GM21825 (cell line): ENCODE data around the gene SHOC2.

Experiments used
- ATAC-seq: cut with Tn5 transposase; IDR thresholded peaks from one replicate; pipeline ENCODE4 v1.9.1; 2021; ENCODE audit warnings: mild to moderate bottlenecking, moderate library complexity; ENCODE audit not compliant: unreplicated experiment

SHOC2 gene

DNA sequence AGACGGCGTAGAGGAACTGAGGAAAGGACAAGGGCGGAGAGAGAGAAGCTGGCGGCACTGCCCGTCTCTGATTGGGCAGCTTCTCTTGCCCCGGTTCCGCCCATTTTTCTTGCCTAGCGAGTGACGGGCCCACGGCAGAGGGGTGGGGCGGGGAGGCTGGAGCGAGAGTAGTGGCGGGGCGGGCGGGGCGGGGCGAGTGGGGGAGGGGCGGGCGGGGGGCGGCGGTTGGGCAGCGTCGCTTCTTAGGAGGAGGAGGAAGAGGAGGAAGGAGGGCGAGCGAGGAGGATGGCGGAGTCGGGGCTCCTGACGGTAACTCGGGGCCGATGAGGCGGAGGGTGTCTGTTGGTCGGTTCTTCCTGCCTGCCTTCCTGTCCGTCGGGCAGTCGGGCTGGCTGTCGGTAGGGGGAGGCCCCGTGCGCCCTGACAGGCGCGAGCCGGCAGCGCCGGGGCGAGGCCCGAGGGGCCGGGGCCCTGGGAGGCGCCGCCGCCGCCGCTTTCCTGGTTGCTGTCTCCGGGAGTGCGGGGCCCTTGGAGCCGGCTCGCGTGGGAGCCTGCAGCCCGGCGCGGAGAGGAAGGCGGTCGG lies at the start of gene SHOC2:
TSS of gene SHOC2 (plus strand) at position 256 of the 583 bp plus-strand sequence. CDS start 44,755 bp downstream, outside the sequence.
- ATAC-seq, result peak; percentile 3

DNA sequence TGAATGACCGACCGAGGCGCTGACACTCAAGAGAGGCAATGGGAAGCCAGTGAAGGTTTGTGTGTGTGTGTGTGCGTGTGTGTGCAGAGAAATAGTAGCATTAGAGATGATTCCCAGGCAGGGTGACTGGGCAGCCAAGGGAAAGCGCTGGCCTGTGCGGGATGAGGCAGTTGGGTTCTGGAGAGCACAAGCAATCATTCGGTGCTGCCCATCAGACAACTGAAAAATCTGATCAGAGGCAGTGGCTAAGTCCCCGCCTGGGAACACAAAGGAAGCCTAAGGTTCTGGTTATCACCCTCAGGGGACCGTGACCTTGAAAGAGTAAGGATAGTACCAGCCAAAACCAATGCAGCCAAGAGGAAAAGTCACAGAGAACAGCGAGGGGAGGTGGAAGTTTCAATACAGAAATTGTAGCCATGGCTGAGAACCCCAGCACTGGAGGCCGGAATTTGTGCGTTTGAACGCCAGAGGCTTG lies 48.5 kb upstream of the SHOC2 start:
- ATAC-seq, result no peak

DNA sequence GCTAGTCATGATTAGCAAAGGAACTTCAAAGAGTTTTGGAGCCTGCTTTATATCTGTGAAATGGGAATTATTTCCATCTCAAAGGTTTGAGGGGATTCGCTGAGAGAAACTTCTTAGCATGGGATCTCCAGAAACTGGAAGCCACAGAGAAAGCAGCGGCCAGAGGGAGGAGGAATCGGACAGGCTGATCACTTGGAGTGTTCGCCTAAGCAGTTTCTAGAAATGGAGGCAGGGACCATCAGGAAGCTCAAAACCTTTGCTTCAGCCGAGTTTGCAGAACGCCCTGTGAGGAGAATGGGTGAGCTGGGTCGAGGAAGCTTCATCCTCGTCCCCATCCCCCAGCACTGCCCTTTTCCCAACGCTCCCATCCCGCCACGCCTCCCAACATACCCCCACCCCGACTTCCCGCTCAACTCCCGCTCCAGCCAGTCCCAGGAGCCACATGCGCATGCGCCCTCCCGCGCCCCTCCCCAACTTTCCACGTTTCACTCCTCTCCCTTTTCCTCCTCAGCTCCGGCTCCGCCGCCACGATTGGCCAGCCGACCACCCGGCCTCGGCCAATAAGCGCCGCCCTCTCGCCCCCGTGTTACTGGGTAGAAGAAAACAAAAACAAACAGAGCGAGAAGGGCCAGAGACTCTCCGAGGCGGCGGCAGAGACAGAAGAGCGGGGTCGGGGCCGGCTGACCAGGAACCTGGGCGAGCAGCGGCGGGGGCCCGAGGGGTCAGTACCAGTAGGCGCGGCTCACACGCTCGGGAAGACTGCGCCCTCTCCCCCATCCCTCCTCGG lies 47.9 kb upstream of the SHOC2 start, which contains the start of gene PDCD4:
TSS of gene PDCD4 (plus strand) at position 631 of the 787 bp plus-strand sequence. CDS start 4,100 bp downstream, outside the sequence.
- ATAC-seq, result peak; percentile 66

DNA sequence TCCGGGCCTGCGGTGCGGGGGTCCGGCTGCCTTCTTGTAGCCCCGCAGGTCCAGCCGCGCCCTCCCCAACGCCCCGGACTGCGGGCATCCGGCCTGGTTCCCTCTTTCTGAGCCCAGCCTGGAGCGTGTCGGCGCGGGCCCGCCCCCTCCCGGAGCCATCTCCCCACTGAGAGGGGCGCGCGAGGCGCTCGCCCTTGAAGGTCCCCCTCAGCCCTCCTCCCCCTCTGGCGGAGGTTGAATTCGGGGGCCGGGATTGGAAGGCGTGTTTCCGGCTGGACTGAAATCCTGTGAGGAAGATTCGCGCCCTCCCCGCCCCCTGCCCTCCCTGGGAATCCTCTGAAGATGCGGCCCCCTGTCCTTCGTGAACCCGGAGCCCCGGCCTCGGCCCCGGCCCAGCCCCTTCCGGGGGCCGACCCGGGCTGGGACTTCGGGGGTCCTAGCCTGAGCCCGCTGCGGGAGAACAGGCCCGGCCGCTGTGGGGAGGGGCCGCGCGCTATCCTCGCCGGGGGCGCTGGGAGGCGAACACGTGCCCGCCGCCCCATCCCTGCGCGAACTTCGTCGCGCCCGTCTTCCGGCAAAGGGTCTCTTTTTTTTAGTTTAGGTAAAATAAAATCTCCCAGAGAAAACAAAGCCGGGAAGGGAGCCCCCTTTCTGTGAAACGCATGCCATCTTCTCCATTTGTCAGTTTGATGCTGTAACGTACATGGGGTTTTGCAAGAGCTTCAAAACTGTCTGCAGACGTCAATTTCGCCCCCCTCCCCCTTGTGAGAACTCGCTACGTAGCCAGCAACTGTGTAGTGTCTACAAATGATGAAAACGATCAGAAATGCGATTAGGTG lies 47.0 kb upstream of the SHOC2 start:
- peak; percentile 38 for ATAC-seq

DNA sequence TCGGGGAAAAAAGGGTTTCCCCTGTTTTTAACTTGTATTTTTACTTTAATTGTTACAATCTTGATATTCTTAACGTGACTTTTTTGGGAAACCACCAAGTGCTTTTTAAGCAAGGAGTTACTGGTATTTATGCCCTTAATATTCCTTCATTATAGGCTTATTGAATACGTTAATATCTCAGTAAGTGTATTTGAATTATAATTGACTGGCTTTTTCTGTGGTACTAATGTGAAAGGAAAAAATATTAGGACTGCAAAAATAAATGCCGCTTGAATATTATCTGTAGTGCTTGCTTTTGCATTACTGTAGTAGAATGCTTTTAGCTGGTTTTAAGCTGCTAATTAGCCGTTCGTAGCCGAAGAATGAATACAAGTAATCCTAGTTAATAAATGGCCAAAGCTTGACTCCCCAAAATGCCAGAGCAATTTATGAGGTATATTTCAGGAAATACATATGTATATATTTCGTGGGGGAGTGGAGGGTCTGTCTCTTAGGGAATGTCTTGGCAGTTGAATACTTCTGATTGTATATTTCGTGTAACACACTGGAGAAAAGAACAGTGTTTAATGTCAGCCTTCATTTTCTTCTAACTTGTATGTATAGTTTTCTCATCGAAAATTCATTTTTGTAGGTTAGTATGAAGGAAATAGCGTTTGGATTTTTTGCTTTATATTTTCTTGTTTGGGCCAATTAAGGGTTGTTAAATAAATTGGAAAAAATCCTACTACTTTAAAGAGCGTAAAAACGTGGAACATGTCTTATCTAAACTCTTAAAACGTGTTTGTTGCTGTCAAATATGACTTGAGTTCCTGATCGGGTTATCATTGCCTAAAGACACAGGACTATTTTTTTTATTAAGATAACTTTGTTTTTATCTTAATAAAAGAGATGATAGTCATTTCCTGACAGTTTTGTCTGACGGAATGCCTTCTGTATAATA lies 46.1 kb upstream of the SHOC2 start:
- no peak for ATAC-seq

DNA sequence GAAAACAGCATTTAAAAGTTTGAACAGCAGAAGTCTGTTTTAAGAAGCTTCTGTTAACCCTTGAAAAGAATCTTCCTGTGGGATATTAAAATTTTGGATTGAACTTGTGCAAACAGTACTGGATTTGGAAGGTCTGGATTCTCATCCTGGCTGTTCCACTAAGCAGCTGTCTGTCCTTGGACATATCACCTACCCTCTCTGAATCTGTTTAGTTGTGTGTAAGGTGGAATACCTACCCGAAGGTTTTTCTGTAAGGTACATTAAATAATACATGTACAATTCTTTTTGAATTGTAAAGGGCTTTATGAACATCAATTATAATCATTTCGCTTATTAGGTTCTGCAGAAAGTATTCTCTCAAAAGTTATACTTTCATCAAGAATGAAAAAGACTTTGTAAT lies 45.5 kb upstream of the SHOC2 start:
- no peak for ATAC-seq

DNA sequence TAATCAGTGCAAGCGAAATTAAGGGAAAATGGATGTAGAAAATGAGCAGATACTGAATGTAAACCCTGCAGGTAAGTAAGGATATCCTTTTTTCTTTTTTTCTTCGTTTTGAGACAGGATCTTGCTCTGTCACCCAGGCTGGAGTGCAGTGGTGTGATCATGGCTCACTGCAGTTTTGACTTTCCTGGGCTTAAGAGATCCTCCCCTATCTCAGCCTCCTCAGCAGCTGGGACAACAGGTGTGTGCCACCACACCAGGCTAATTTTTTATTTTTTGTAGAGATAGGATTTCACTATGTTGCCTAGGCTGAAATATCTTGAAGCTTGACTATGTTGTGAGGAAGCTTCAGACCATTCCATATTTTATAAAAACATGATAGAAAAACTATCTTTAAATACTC lies 43.4 kb upstream of the SHOC2 start:
- no peak for ATAC-seq

DNA sequence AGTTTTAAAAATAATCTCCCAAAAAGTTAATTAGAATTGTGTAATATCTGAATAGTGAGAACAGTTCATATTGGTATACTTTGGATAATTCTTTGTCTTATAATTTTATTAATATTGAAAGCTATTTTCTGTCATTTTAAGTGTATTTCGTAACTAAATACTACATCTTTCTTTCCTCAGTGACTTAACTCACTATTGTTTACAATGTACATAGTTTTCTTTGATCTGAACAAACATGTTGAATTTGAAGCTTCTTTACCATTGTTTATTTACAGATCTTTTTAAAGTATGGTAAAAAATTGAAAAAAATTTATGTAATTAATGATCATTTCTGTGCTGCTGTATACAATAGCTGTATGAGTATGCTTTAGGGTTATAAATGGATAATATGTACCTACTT lies 42.6 kb upstream of the SHOC2 start:
- no peak for ATAC-seq

DNA sequence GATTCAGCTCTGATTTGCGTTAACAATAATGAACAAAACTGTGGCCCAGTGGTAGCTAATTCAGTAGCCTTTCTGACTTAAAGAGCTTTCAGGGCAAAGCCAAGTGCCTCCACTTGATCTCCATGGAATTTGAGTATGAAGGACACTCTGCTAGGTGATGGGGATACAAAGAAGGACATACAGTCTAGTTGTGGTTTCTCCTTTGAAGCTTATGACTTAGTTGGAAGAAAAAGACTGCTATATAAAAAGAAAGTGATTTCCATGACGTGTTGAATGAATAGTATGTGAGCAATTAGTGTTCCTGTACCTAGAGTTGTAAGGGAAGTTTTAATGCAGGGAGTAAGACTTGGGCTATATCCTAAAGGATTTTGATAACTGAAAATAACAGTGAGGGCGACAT lies 39.4 kb upstream of the SHOC2 start:
- no peak for ATAC-seq

DNA sequence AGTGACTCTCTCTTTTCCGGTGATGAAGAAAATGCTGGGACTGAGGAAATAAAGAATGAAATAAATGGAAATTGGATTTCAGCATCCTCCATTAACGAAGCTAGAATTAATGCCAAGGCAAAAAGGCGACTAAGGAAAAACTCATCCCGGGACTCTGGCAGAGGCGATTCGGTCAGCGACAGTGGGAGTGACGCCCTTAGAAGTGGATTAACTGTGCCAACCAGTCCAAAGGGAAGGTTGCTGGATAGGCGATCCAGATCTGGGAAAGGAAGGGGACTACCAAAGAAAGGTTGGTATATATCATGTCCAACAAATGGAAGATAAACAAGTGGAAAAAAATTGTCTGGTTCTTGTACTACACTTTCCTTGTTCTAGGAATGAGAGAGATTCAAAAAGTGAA lies 38.2 kb upstream of the SHOC2 start:
- no peak for ATAC-seq

DNA sequence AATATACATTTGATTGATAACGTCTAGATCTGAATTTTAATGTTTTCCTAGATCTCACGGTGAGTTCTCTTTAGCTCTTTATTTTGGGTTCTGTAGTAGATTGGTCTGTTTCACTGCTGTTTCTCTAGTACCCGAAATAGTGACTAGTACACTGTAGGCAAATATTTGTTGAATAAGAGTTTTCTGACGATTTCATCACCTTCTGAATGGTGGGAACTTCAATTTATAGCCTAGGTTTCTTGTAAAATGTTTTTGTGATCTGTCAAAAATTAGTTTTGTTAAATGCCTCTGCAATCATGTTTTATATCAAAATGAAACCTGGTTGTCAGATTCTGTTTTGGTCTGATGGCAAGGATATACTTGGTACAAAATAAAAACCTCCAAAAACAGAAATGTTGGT lies 37.5 kb upstream of the SHOC2 start:
- ATAC-seq, result no peak

DNA sequence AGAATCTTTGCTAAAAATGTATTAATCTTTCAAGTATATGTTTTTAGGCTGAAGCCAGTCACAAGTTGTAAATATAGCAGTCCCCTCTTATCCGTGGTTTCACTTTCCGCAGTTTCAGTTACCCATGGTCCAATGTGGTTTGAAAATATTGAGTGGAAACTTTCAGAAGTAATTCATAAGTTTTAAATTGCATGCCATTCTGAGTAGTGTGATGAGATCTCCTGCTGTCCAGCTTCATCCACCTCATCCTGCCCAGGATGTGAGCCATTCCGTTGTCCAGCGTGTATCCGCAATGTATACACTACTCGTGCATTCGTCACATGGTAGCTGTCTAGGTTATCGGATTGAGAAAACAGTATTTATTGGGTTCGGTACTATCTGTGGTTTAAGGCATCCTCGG lies 35.5 kb upstream of the SHOC2 start:
- no peak for ATAC-seq

DNA sequence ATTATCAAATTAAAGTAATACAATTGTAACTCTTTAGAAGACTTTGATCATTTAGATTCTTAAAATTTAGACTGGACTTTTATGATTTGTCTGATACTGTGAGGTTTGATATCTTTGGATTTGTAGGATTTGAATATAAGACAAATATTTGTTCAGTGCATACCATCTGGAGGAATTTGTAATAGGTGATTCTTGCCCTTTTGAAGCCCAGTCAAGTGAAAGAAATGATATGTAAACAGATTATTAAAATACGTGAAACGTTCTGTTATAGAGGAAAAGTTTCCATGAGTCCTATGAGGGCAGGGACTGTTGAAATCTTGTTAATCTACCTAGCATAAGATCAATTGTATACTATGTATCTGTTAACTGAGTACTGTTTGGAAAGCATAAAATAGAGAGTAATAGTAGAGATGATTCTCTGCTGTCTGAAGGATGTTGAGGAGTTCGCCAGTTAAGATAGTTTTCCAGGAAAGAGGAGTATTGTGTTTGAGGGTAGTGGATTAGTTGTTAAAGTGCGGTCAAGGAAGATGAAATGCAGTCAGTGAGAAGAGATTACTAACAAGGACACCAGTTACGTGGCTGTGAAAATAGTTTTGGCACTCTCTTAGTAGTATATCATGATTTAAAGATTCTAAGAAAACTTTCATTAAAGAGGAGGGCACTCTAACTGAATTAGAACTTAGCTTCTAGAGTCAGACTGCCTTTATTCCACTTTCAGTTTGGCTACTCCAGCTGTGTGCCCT lies 33.3 kb upstream of the SHOC2 start:
- ATAC-seq, result no peak

DNA sequence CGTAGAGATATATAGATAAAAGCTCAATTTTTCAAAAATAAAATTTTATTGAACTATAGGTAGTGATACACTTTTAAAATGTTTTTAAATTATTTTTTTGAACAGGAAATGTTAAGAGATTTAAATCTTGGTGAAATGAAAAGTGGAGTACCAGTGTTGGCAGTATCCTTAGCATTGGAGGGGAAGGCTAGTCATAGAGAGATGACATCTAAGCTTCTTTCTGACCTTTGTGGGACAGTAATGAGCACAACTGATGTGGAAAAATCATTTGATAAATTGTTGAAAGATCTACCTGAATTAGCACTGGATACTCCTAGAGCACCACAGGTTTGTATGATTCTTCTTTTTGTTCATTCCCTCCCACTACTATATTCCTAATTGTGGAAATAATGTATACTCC lies 31.8 kb upstream of the SHOC2 start:
- ATAC-seq, result no peak

DNA sequence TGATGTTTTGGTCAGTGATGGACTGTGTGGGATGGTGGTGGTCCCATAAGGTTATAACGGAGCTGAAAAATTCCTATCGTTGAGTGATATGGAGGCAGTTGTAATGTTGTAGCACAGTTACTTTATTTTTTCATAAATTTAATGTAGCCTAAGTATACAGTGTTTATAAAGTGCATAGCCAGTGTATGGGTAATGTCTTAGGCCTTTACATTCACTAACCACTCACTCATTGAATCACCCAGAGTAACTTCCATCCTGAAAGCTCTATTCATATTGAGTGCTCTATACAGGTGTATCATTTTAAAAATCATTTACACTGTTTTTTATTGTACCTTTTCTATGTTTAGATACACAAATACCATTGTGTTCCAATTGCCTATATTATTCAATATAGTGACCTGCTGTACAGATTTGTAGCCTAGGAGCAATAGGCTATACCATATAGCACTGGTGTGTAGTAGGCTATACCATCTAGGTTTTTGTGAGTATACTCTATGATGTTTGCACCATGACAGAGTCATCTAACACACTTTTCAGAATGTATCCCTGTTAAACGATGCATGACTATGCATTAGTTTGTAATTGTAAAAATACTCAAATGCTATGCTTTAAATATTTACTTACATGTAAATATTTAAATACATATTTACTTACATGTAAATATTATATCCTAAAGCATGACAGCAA lies 26.7 kb upstream of the SHOC2 start:
- ATAC-seq, result no peak

DNA sequence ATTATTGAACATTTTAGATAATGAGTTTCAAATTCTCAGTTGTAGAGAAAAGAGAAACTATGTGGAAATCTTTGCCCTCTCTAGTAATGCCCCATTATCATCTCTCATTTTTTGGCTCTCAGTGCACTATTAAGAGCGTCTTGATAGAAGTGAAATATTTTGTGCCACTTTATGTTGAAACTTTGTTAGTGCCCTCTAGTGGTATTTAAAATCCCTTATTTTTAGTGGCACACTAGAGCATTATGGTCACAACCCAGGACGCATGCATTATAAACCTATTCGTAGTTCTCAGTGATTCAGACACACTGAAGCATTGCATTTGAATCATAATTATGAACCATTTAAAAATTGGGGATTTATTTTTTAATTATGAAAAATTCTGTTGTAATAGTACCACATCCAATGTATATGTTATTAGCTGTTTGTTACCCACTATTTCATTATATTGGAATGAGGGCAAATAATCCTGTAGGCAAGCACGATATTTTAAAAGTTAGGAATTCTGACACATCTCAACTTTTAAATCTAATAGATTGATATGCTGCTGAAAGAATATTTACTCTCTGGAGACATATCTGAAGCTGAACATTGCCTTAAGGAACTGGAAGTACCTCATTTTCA lies 25.7 kb upstream of the SHOC2 start:
- ATAC-seq, result peak; percentile 66

DNA sequence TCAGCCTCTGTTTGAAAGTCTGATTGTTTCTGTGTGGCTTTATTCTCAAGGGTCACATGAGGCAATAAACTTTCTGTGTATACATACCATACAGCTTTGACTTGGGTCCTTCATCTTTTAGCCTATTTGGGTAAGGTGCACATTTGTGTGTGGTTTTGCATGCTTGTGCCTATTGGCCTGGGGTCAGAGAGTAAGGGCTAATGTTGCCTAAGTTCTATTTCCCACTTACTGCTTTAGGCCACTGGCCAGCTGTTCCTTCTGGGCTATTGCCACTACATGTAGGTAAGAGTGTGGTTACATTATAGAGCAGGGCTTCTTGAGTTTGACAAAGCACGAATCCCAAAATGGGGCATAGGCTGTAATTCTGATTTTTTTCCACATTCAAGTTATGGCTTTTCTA lies 22.2 kb upstream of the SHOC2 start:
- no peak for ATAC-seq

DNA sequence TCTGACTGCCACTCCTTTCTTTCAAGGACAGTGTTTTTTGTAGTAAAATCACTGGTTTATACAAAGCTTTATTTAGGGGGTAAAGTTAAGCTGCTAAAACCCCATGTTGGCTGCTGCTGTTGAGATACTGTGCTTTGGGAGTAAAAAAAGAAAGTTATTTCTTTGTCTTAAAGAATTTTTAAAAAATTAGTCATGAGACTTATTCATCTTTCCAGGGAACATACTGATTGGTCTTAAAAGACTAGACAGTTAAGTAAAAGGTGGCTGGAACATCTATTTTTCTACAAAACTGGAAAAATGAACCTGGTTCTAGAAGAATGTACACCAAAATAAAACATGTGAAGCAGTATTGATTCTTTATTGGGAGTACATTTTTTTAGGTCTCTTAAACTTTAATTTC lies 21.0 kb upstream of the SHOC2 start:
- ATAC-seq, result no peak

DNA sequence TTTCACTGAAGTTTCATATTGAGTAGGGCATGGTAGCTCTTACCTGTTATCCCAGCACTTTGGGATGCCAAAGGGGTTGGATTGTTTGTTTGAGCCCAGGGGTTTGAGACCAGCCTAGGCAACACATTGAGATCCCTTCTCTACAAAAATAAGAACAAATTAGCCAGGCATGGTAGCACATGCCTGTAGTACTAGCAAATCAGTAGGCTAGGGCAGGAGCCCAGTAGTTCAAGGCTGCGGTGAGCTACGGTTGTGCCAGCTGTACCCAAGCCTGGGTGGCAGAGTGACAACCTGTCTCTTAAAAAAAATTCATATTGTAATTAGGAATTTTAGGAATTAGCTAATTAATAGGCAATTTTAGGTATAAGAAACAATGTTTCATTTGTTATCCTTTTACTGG lies 18.4 kb upstream of the SHOC2 start:
- ATAC-seq, result no peak
